Activated CD4-positive, alpha-beta T cell treated with anti-CD3 and anti-CD28 coated beads, Interleukin-2, amount 50 U/mL, for 16 hours (primary cell): ENCODE data around the gene DGCR2.

Experiments
- DNase-seq: peaks from one replicate; pipeline ENCODE4 v3.0.0-alpha.2; 2020

The DGCR2 gene

DNA sequence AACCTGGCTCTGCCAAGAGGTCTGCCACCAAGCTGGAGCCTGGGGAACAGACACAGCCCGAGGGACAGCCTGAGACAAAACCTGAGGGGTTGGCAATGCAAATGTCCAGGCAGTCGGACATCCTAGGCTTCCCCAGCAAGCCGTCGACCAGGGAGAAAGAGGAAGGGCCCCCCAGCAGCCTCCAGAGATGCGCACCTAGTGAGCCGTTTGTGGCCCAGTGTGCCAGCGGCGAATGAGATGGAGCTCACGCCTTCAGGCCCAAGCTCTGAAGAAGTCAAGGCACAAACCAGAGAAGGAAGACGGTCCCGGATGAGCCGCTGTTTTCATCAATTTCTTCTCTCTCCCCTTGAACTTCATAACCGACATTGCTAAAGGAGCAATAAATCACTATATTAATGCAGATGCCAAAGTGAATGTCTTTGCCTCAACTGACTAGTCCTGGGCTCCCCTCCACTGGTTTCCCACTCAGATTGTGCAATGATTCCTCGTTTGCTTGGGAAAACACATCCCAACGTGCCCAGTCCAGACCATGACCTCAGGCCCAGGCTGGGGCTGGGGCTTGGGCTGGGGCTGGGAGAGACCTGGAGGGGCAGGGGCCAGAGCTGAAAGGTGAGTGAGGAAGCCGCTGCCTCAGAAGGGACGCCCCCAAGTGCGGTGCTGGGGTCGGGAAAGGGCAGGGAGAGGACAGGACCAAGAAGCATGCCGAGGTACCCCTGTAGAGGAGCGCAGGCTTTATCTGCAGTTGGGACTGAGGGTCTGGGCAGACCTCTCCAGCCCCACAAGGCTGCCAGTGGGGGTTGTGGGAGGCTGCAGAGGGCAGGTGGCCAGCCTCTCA is 3.5 kb upstream of the DGCR2 start:
- no peak for DNase-seq

- DNase-seq: no peak
These were observed 2.8 kb upstream of the DGCR2 start for GRCh38 chr22:19125011-19125410.

DNA sequence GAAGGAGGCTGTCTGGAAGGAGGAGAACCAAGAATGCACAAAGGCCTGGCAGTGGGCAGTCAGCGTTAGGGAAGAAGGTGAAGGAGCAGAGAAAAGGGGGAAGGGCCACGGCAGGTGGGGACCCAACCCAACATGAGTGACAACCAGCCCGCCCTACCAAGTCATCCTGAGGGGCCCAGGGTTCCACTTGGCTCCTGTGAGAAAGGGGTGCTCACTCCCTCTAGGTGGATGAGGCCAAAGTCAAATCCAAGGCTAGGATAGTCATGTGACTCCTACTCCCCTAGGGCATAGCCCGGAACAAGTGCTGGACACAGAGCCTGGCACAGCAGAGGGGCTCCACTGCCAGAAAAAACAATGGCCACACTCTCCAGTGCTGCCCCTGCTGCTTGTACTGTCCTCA is 2.2 kb upstream of the DGCR2 start:
- DNase-seq: no peak

DNA sequence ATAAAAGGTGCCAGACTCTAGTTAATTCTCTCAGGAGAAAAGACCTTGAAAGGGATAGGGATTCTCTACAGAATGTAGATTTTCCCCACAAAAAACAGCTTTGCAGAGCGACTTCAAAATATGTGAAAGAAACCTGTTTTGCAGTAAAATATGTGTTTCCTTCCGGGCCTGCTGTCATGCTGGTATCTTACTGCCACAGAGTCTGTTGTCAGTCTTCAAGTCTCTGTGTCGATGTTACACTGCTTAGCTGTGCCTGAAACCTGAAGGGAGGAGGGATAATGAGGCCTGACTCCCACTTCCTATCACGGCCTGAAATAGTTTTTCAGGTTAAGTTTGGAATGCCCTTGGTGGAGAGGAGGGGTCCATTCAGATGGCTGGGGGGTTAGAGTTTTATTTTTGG is 1.7 kb upstream of the DGCR2 start:
- no peak for DNase-seq

GRCh38 chr22:19122752-19123492 is 710 bp upstream of the DGCR2 start:
- no peak for DNase-seq

DNA sequence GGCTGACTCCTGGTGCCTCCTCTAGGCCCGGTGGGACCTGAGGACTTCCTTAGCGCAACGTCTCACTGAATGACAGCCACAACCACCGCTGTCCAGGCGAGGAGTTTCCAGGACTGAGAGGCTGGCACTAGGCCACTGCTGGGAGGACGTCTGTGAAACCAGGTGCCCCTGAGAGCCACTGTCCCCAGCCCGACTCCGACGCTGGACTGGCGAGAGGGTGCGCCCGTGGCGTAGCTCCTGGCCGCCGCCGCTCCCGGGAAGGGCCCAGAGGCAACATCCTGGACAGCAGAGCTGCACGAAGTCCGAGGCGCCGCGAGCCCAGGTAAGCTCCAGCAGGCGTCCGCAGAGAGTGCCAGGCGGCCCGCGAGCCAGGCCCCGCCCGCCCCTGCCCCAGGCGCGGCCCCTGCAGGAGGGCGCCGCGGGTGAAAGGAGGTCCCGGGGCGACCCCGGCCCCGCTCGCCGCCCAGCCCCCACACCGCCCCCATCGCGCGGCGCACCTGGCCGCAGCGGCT is 525 bp downstream of the DGCR2 start:
- peak; percentile 26 for DNase-seq

GRCh38 chr22:19120829-19121630 is 1.2 kb downstream of the DGCR2 start:
- no peak for DNase-seq

GRCh38 chr22:19119949-19120348 is 2.3 kb downstream of the DGCR2 start:
- no peak for DNase-seq

DNA sequence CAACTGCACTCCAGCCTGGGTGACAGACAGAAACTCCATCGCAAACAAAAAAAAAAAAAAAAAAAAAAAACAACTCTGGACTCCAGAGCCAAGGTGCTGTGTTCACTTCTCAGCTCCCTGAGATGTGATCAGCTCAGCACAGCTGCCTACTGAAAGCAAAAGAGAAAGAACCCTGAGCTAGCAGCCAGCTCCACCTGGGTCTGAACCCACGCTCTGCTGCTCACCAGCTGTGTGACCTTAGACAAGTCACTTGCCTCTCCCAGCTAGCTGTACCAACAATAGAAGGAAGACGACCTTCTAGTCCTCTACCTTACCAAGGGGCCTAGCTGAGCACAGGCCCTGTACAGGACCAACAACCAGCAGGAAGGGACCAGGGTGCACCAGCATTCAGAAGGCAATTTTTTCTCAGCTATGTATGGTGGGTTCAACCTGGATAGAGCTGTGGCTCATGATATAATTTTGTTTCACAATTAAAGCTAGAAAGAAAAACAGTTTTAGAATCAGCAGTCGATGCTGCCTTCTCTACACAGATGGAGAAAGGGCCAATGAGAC is 3.8 kb downstream of the DGCR2 start:
- peak; percentile 17 for DNase-seq

GRCh38 chr22:19117111-19117512 is 5.1 kb downstream of the DGCR2 start:
- no peak for DNase-seq

DNA sequence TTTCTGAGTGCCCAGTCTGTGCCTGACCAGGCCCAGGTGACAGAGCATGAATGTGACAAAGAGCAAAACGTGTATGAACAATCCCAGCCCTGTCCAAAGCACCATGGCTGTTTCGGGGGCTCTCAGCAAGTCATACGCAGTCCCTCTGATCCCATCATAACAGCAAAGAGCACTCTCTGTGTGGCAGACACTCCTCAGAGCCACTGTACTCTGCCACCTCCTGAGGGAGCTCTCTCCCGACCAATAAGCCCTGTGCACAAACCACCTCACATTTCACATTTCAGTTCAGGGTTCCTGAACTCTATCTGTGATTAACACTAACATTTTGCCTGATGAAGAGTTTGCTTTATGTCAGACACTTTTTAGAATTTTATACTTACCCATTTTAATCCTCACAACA is 6.6 kb downstream of the DGCR2 start:
- DNase-seq: no peak

DNA sequence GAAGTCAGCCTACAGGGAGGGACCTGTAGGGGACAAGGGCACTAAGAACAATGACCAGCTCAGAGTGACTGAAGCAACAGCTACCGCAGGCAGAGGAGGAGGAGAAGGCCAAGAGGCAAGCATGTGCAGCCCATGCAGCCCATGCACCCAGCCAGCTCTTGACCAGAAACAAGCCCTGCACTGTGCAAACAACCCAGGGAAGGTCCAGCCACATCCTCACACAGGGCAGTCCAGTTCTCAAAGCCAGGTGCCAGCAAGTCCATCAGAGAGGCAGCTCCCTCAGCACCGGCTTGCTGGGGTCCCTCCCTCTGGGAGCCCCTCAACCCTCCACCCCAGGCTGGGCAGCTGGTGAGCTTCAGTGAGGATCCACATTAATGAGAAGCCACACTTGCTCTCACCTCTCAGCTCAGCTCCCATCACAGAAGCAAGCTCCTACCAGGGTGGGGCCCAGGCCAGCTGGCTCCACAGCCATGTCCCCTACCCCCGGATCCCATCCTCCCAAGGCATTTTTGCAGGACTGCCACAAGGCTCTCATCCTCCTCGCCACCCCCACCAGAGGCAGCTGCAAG is 7.1 kb downstream of the DGCR2 start:
- DNase-seq: no peak

- no peak for DNase-seq
These were observed 8.8 kb downstream of the DGCR2 start for GRCh38 chr22:19113429-19113828.

DNA sequence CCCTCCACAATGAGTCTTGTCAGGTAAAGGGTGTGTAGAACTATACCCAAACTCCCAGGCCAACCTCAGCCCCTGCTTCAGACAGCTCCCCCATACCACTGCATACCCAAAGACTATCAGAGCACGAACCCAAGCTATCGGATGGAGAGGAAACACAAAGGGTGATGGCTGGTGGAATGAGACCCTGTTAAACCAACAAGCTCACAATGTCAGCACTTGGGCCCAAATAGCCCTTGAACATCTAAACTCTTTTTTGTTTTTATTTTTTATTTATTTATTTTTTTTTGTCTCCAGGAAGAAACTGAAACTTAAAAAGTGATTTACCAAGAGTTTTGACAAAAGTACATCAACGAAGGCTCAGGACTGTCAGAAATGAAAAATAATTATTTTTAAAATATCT is 10.6 kb downstream of the DGCR2 start:
- no peak for DNase-seq

DNA sequence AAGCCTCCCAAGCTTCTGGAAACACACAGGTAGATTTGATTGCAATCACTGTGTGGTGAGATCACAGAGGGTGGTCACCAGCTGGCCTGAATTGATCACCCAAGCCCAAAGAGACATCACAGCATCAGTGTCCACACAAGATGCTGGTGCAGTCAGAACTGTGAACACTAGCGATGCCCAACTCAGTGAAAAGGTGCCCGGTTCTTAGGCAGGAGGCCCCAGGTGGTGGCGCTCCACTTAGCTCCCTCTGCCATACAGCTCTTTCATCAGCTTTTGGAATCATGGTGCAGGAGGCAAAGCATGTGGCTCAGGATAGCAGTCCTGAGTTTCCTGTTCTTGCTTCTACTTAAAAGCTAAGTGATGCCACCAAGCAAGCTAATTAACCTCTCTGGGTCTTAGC is 11.1 kb downstream of the DGCR2 start:
- DNase-seq: no peak

GRCh38 chr22:19110646-19111045 is 11.6 kb downstream of the DGCR2 start:
- DNase-seq: no peak

DNA sequence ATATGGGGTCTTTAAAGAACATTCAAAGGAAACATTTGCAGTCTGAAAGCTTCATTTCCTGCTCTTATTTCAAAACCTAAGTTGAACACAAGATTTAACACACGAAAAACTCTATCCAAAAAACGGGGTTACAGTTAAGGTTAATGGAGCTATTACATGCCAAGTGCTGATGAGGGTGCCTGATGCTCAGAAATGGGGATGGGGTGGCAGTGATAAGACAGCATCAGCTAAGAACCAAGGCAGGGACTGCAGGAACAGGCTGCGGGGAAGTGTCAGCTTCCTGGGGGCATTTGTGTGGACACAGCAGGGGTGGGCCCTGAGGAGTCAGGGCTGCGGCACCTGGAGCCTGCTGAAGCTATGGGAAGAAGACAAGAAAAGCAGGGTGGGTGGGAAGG is 12.2 kb downstream of the DGCR2 start:
- no peak for DNase-seq

- DNase-seq: peak; percentile 78
These were observed 12.8 kb downstream of the DGCR2 start for GRCh38 chr22:19109198-19110063.

- no peak for DNase-seq
These were observed 13.4 kb downstream of the DGCR2 start for GRCh38 chr22:19108807-19109197.

DNA sequence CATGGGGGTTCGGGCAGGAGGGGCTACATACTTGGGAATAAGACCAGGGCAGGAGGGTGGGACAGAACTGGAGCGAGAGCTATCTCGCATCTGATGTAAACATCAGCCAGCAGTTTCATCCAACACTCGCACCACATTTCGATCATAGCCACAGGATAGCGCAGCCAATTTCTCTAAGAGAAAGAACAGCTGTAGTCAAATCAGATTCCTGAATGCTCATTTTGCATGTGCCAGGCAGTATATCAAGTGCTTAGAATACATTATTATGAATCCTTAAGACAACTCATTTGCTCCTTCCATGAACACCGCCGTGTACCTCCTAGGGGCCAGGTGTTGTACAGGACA is 14.5 kb downstream of the DGCR2 start:
- DNase-seq: no peak

GRCh38 chr22:19106886-19107729 is 15.1 kb downstream of the DGCR2 start:
- DNase-seq: no peak
